SU-DHL-6 (cell line): ENCODE data around the gene GDPGP1.
"Not testable (repeated sequence)": the region's sequence is repeated elsewhere in the genome, so short reads cannot be mapped to it uniquely, and the experiment has no call there.

Source experiments
- CTCF ChIP-seq: fragments of 200-600 bp; sonication (generic); IDR thresholded peaks from one replicate; pipeline ENCODE4 v1.5.1; 2017; ENCODE audit warnings: antibody characterized with exemption, mild to moderate bottlenecking, low read length, moderate library complexity; ENCODE audit not compliant: insufficient read depth, poor library complexity, severe bottlenecking
- EZH2phosphoT487 ChIP-seq: fragments of 200-600 bp; sonication (generic), shearing (Covaris generic); conservative IDR thresholded peaks from 2 replicates; pipeline ENCODE4 v1.6.1; 2018; ENCODE audit warnings: mild to moderate bottlenecking, antibody characterized with exemption, low read length, moderate library complexity, mixed read lengths

- not testable (repeated sequence) for TF ChIP-seq CTCF, EZH2phosphoT487
Measured at GRCh38 chr15:90280743-90281142, 46.7 kb downstream of the GDPGP1 start.
